IPS-11a (cell line): ENCODE results near the gene LPP.

Source experiments
- H3K4me3 ChIP-seq: one replicate; pipeline ENCODE4 v1.5.1; 2013; ENCODE audit warnings: low read depth, low read length, control low read depth

LPP gene

GRCh38 chr3:188270423-188270972 is 116.5 kb downstream of the LPP start:
- H3K4me3 ChIP-seq: no peak overlapping the region

- H3K4me3 ChIP-seq: no peak overlapping the region
Observed at GRCh38 chr3:188271226-188271914, 117.4 kb downstream of the LPP start.

GRCh38 chr3:188272481-188273372 is 118.8 kb downstream of the LPP start:
- H3K4me3 ChIP-seq: no peak overlapping the region

GRCh38 chr3:188274249-188274915 is 120.4 kb downstream of the LPP start:
- H3K4me3 ChIP-seq: no peak overlapping the region

- H3K4me3 ChIP-seq: no peak overlapping the region
Observed at GRCh38 chr3:188276375-188276774, 122.4 kb downstream of the LPP start.

GRCh38 chr3:188278717-188279324 is 124.9 kb downstream of the LPP start:
- H3K4me3 ChIP-seq: no peak overlapping the region

- no peak overlapping the region for H3K4me3 ChIP-seq
Observed at GRCh38 chr3:188279502-188280335, 125.8 kb downstream of the LPP start.

- H3K4me3 ChIP-seq: no peak overlapping the region
Observed at GRCh38 chr3:188280627-188281026, 126.7 kb downstream of the LPP start.

GRCh38 chr3:188282871-188283270 is 128.9 kb downstream of the LPP start:
- H3K4me3 ChIP-seq: no peak overlapping the region

- no peak overlapping the region for H3K4me3 ChIP-seq
Observed at GRCh38 chr3:188283347-188283746, 129.4 kb downstream of the LPP start.

- H3K4me3 ChIP-seq: no peak overlapping the region
Observed at GRCh38 chr3:188284455-188285212, 130.7 kb downstream of the LPP start.

GRCh38 chr3:188286087-188286513 is 132.1 kb downstream of the LPP start:
- H3K4me3 ChIP-seq: no peak overlapping the region

- no peak overlapping the region for H3K4me3 ChIP-seq
Observed at GRCh38 chr3:188287339-188287738, 133.4 kb downstream of the LPP start.

GRCh38 chr3:188287762-188288505 is 134.0 kb downstream of the LPP start:
- no peak overlapping the region for H3K4me3 ChIP-seq

GRCh38 chr3:188292251-188292650 is 138.3 kb downstream of the LPP start:
- no peak overlapping the region for H3K4me3 ChIP-seq

- H3K4me3 ChIP-seq: no peak overlapping the region
Observed at GRCh38 chr3:188292827-188293226, 138.9 kb downstream of the LPP start.

GRCh38 chr3:188294113-188294512 is 140.2 kb downstream of the LPP start:
- no peak overlapping the region for H3K4me3 ChIP-seq

- H3K4me3 ChIP-seq: no peak overlapping the region
Observed at GRCh38 chr3:188294823-188295487, 141.0 kb downstream of the LPP start.
